Liver (tissue), 9 donors: ENCODE measurements around the gene NDRG4. TPM values are rescaled to one million over a fixed set of nuclear protein-coding genes. Genes with fewer than 3 reads are reported as not detected.

Source experiments
- DNase-seq: peaks from one replicate; pipeline ENCODE4 v3.0.0-alpha.2; 2017; ENCODE audit warnings: low spot score
- H3K27ac ChIP-seq, 2 donors: one replicate each; pipeline ENCODE4 v1.7.0; 2013; ENCODE audit warnings: inconsistent platforms in 2 of 2, low read length in 2 of 2, control low read depth in 1 of 2, low read depth in 1 of 2, mild to moderate bottlenecking in 1 of 2
- H3K27me3 ChIP-seq, 4 donors: one replicate each; pipeline versions ENCODE4 v1.6.1 to v1.7.0; 2013; ENCODE audit warnings: low read length in 3 of 4, inconsistent platforms in 1 of 4, mild to moderate bottlenecking in 1 of 4, moderate library complexity in 1 of 4; ENCODE audit not compliant: control insufficient read depth in 4 of 4, insufficient read depth in 4 of 4
- H3K36me3 ChIP-seq, 4 donors: one replicate each; pipeline versions ENCODE4 v1.6.1 to v1.7.0; 2013; ENCODE audit warnings: low read length in 3 of 4, mild to moderate bottlenecking in 3 of 4, low read depth in 1 of 4, moderate library complexity in 1 of 4; ENCODE audit not compliant: control insufficient read depth in 4 of 4, insufficient read depth in 3 of 4
- H3K4me1 ChIP-seq, 4 donors: one replicate each; pipeline versions ENCODE4 v1.6.1 to v1.7.0; 2013; ENCODE audit warnings: low read length in 3 of 4, mild to moderate bottlenecking in 3 of 4, moderate library complexity in 1 of 4; ENCODE audit not compliant: control insufficient read depth in 4 of 4, insufficient read depth in 4 of 4
- H3K4me3 ChIP-seq, 3 donors: one replicate each; pipeline versions ENCODE4 v1.6.1 to v1.7.0; 2013; ENCODE audit warnings: low read length in 3 of 3, control low read depth in 1 of 3, low read depth in 1 of 3, mild to moderate bottlenecking in 1 of 3
- H3K9ac ChIP-seq, 2 donors: one replicate each; pipeline ENCODE4 v1.7.0; 2013; ENCODE audit warnings: low read length in 2 of 2, mild to moderate bottlenecking in 2 of 2, moderate library complexity in 2 of 2, control low read depth in 1 of 2, low read depth in 1 of 2
- H3K9me3 ChIP-seq, 4 donors: one replicate each; pipeline versions ENCODE4 v1.6.1 to v1.7.0; 2013; ENCODE audit warnings: low read length in 3 of 4; ENCODE audit not compliant: control insufficient read depth in 4 of 4
- ATF3 ChIP-seq: IDR thresholded peaks from 2 replicates; pipeline ENCODE4 v1.6.1; 2016; ENCODE audit warnings: antibody characterized with exemption
- CTCF ChIP-seq: fragments of 150-350 bp; IDR thresholded peaks from 2 replicates; pipeline ENCODE4 v1.5.1; 2017; ENCODE audit warnings: improper control_type of control experiment, low read depth, low read length; ENCODE audit not compliant: missing input control
- EGR1 ChIP-seq, 2 donors: IDR thresholded peaks; 2 replicates each; pipeline ENCODE4 v1.6.1; 2016 to 2018; ENCODE audit warnings: antibody characterized with exemption in 2 of 2, low read depth in 2 of 2
- FOXA1 ChIP-seq: IDR thresholded peaks from 2 replicates; pipeline ENCODE4 v1.6.1; 2016; ENCODE audit warnings: antibody characterized with exemption
- GABPA ChIP-seq, 2 donors: IDR thresholded peaks in 1 of 2; conservative IDR thresholded peaks in 1 of 2; 2 replicates each; pipeline ENCODE4 v1.6.1; 2016; ENCODE audit warnings: antibody characterized with exemption in 2 of 2, mild to moderate bottlenecking in 1 of 2, moderate library complexity in 1 of 2
- HNF4A ChIP-seq, 2 donors: conservative IDR thresholded peaks; 2 replicates each; pipeline ENCODE4 v1.6.1; 2016; ENCODE audit warnings: antibody characterized with exemption in 2 of 2, mild to moderate bottlenecking in 2 of 2
- HNF4G ChIP-seq: IDR thresholded peaks from 2 replicates; pipeline ENCODE4 v1.6.1; 2016; ENCODE audit warnings: antibody characterized with exemption
- JUND ChIP-seq, 2 donors: IDR thresholded peaks; 2 replicates each; pipeline ENCODE4 v1.6.1; 2016; ENCODE audit warnings: antibody characterized with exemption in 2 of 2
- MAX ChIP-seq: IDR thresholded peaks from 2 replicates; pipeline ENCODE4 v1.6.1; 2016; ENCODE audit warnings: antibody characterized with exemption
- RAD21 ChIP-seq, 2 donors: IDR thresholded peaks; 2 replicates each; pipeline ENCODE4 v1.6.1; 2016; ENCODE audit warnings: antibody characterized with exemption in 2 of 2, mild to moderate bottlenecking in 2 of 2
- REST ChIP-seq: IDR thresholded peaks from 2 replicates; pipeline ENCODE4 v1.6.1; 2016; ENCODE audit warnings: antibody characterized with exemption, mild to moderate bottlenecking
- RXRA ChIP-seq, 2 donors: IDR thresholded peaks; 2 replicates each; pipeline ENCODE4 v1.6.1; 2017 to 2018; ENCODE audit warnings: antibody characterized with exemption in 2 of 2, mild to moderate bottlenecking in 1 of 2
- SP1 ChIP-seq: IDR thresholded peaks from 2 replicates; pipeline ENCODE4 v1.6.1; 2018; ENCODE audit warnings: antibody characterized with exemption, mild to moderate bottlenecking
- TAF1 ChIP-seq: conservative IDR thresholded peaks from 2 replicates; pipeline ENCODE4 v1.6.1; 2016; ENCODE audit warnings: antibody characterized with exemption, mild to moderate bottlenecking
- YY1 ChIP-seq: IDR thresholded peaks from 2 replicates; pipeline ENCODE4 v1.6.1; 2016; ENCODE audit warnings: antibody characterized with exemption, mild to moderate bottlenecking
- ZBTB33 ChIP-seq: IDR thresholded peaks from 2 replicates; pipeline ENCODE4 v1.6.1; 2016; ENCODE audit warnings: antibody characterized with exemption
- WGBS: extraction: QIAGEN DNeasy Blood & Tissue Kit; methylation state at CpG from one replicate; pipeline ENCODE4 v1.1.7; 2013; 5-methylcytosine and 5-hydroxymethylcytosine counted together
- polyA plus RNA-seq, 2 donors: library from polyadenylated mRNA; stranded (reverse) in 1 of 2; unstranded in 1 of 2; fragments of 200-250 nt in 1 of 2; fragments of >200 nt in 1 of 2; fragmentation: Nextera tagmentation in 1 of 2; extraction: Ambion mirVana in 1 of 2; gene quantifications; one replicate each; pipeline versions ENCODE4 v1.2.1 to v1.2.3, GENCODE V29; 2013 to 2015
- total RNA-seq, 2 donors: library from RNA; depleted of rRNA; stranded (reverse); fragments of >200 nt; gene quantifications; one replicate each; pipeline ENCODE4 v1.2.3, GENCODE V29; 2014
- donor health status: healthy.
- donor health status: healthy.
- donor health status: healthy.
- donor health status: healthy.
- donor health status: healthy.

The NDRG4 gene
- total and polyA plus RNA-seq, 4 donors, result 0.40 to 1.1 (median 0.86) TPM

GRCh38 chr16:58530179-58530578 lies 30.2 kb downstream of the NDRG4 start:
- TF ChIP-seq EGR1 (IDR thresholded peaks at IDR 0.05; ENCODE audit: low read depth in 2 of 2) (no peak), HNF4G (no peak), RXRA (IDR thresholded peaks at IDR 0.05) (no peak), ZBTB33 (no peak), CTCF (no peak), MAX (no peak), SP1 (no peak), HNF4A (conservative IDR thresholded peaks at IDR 0.05) (no peak), JUND (IDR thresholded peaks at IDR 0.05) (no peak), RAD21 (IDR thresholded peaks at IDR 0.05) (no peak), FOXA1 (no peak)
- no peaks in the 10 kb centered on the region for H3K27me3 ChIP-seq
- WGBS, result 94% methylated on average over 5 of the region's 5 CpGs
- no peak for DNase-seq
- H3K4me3 ChIP-seq, result no peak overlapping the region
- no peaks in the 10 kb centered on the region for H3K9me3 ChIP-seq
- H3K9ac ChIP-seq, result no peak overlapping the region
- H3K4me1 ChIP-seq, result no peaks in the 10 kb centered on the region
- no peak overlapping the region for H3K27ac ChIP-seq
- peaks cover 21 to 83% (median 67%) of the 10 kb centered on the region in 4 donors for H3K36me3 ChIP-seq

GRCh38 chr16:58532414-58532813 lies 32.5 kb downstream of the NDRG4 start:
- no peaks in the 10 kb centered on the region for H3K9me3 ChIP-seq
- no peak overlapping the region for H3K4me3 ChIP-seq
- DNase-seq, result no peak
- WGBS, result 92% methylated on average over 3 of the region's 3 CpGs
- peaks cover 0 to 7% (median 3%) of the 10 kb centered on the region in 4 donors for H3K4me1 ChIP-seq
- no peak for TF ChIP-seq GABPA (IDR thresholded peaks at IDR 0.05 in 1 of 2, conservative IDR thresholded peaks at IDR 0.05 in 1 of 2)
- no peak for TF ChIP-seq JUND (IDR thresholded peaks at IDR 0.05)
- no peak for TF ChIP-seq FOXA1
- peaks cover 17 to 86% (median 68%) of the 10 kb centered on the region in 4 donors for H3K36me3 ChIP-seq
- no peak overlapping the region for H3K9ac ChIP-seq
- H3K27ac ChIP-seq, result no peak overlapping the region
- no peaks in the 10 kb centered on the region for H3K27me3 ChIP-seq

- Histone ChIP-seq H3K36me3 (peaks cover 16 to 86% (median 71%) of the 10 kb centered on the region in 4 donors), H3K27me3 (no peaks in the 10 kb centered on the region), H3K9ac (no peak overlapping the region), H3K9me3 (no peaks in the 10 kb centered on the region), H3K27ac (no peak overlapping the region), H3K4me1 (peaks cover 0 to 7% (median 3%) of the 10 kb centered on the region in 4 donors), H3K4me3 (no peak overlapping the region)
- no peak for DNase-seq
- 90% methylated on average over 14 of the region's 14 CpGs for WGBS
- TF ChIP-seq ZBTB33 (no peak), ATF3 (no peak), FOXA1 (no peak), TAF1 (no peak), YY1 (no peak), REST (no peak), SP1 (no peak)
Measured at GRCh38 chr16:58533751-58534470, 34.0 kb downstream of the NDRG4 start.
